ENCODE measurements around the gene LMNTD2. TPM values are rescaled to one million over a fixed set of nuclear protein-coding genes. Genes with fewer than 3 reads are reported as not detected.

Gene LMNTD2
- total RNA-seq, 1 experiment from 2014 or later, result 1.4 TPM

- H3K9me2 ChIP-seq (replicated peaks; ENCODE audit: low read length), result no peaks in the 10 kb centered on the region
- no peaks in the 10 kb centered on the region for H3K27me3 ChIP-seq (ENCODE audit: low read length)
- no peak for ATAC-seq
- TF ChIP-seq CTCF (conservative IDR thresholded peaks at IDR 0.05; ENCODE audit: low read depth, low read length) (no peak), EZH2phosphoT487 (IDR thresholded peaks at IDR 0.05; ENCODE audit: borderline replicate concordance, low read length) (no peak), EZH2 (IDR thresholded peaks at IDR 0.05; ENCODE audit: low read length, unreplicated experiment) (no peak)
- H2AFZ ChIP-seq (ENCODE audit: low read length), result no peak overlapping the region
- H3K36me3 ChIP-seq (ENCODE audit: low read depth, low read length), result peaks cover 42% of the 10 kb centered on the region
- BruUV-seq (replicated peaks), result no TSS peak
- H3F3A ChIP-seq (ENCODE audit: low read length, unreplicated experiment), result no peaks in the 10 kb centered on the region
- H3K27ac ChIP-seq (ENCODE audit: low read length), result no peak overlapping the region
- H3K9me3 ChIP-seq (ENCODE audit: low read length), result no peaks in the 10 kb centered on the region
- no peak for DNase-seq
- H3K4me3 ChIP-seq (ENCODE audit: low read length), result no peak overlapping the region
- no peak overlapping the region for H3K9ac ChIP-seq (ENCODE audit: low read length)
- no peaks in the 10 kb centered on the region for H3K4me1 ChIP-seq (ENCODE audit: insufficient read depth, low read length)
- POLR2A ChIA-PET (ENCODE audit: unreplicated experiment), result no interaction called here
- intact Hi-C loops (cut with micrococcal nuclease), result no loop called here
- H3K4me2 ChIP-seq (ENCODE audit: low read length), result no peak overlapping the region
- peaks cover 39% of the 10 kb centered on the region for H3K79me2 ChIP-seq (ENCODE audit: low read length)
- peaks cover 12% of the 10 kb centered on the region for H4K20me1 ChIP-seq (ENCODE audit: low read length)
- CTCF ChIA-PET, result no interaction called here
Observed at GRCh38 chr11:586376-587316, 26.1 kb upstream of the LMNTD2 start.

GRCh38 chr11:584287-584686 is 23.7 kb upstream of the LMNTD2 start:
- Histone ChIP-seq H3K79me2 (ENCODE audit: low read length) (peaks cover 56% of the 10 kb centered on the region), H3K4me3 (ENCODE audit: low read length) (no peak overlapping the region), H3F3A (ENCODE audit: low read length, unreplicated experiment) (no peaks in the 10 kb centered on the region), H3K4me1 (ENCODE audit: insufficient read depth, low read length) (0 out of 2 replicates have a peak, but pooled peaks cover 1% of the 10 kb centered on the region), H3K9ac (ENCODE audit: low read length) (no peak overlapping the region), H2AFZ (ENCODE audit: low read length) (no peak overlapping the region), H3K9me3 (ENCODE audit: low read length) (no peaks in the 10 kb centered on the region), H3K4me2 (ENCODE audit: low read length) (no peak overlapping the region), H3K36me3 (ENCODE audit: low read depth, low read length) (peaks cover 28% of the 10 kb centered on the region), H4K20me1 (ENCODE audit: low read length) (peaks cover 33% of the 10 kb centered on the region), H3K27ac (ENCODE audit: low read length) (no peak overlapping the region), H3K27me3 (ENCODE audit: low read length) (no peaks in the 10 kb centered on the region), H3K9me2 (replicated peaks; ENCODE audit: low read length) (no peaks in the 10 kb centered on the region)
- DNase-seq (no peak), ATAC-seq (no peak)
- intact Hi-C loops (cut with micrococcal nuclease), result no loop called here
- ChIA-PET POLR2A (ENCODE audit: unreplicated experiment) (no interaction called here), CTCF (no interaction called here)
- TF ChIP-seq EZH2phosphoT487 (IDR thresholded peaks at IDR 0.05; ENCODE audit: borderline replicate concordance, low read length) (no peak), CTCF (conservative IDR thresholded peaks at IDR 0.05; ENCODE audit: low read depth, low read length) (no peak), EZH2 (IDR thresholded peaks at IDR 0.05; ENCODE audit: low read length, unreplicated experiment) (no peak)
- no TSS peak for BruUV-seq (replicated peaks)

GRCh38 chr11:581752-582151 is 21.2 kb upstream of the LMNTD2 start:
- Histone ChIP-seq H3K27ac (ENCODE audit: low read length) (no peak overlapping the region), H3K79me2 (ENCODE audit: low read length) (peaks cover 69% of the 10 kb centered on the region), H3K9me3 (ENCODE audit: low read length) (no peaks in the 10 kb centered on the region), H3K27me3 (ENCODE audit: low read length) (no peaks in the 10 kb centered on the region), H3K9me2 (replicated peaks; ENCODE audit: low read length) (no peaks in the 10 kb centered on the region), H4K20me1 (ENCODE audit: low read length) (peaks cover 58% of the 10 kb centered on the region), H2AFZ (ENCODE audit: low read length) (no peak overlapping the region), H3K4me2 (ENCODE audit: low read length) (no peak overlapping the region), H3K9ac (ENCODE audit: low read length) (no peak overlapping the region), H3K36me3 (ENCODE audit: low read depth, low read length) (peaks cover 22% of the 10 kb centered on the region; the same call in 1 of the 2 replicates), H3K4me1 (ENCODE audit: insufficient read depth, low read length) (peaks cover 19% of the 10 kb centered on the region), H3K4me3 (ENCODE audit: low read length) (no peak overlapping the region), H3F3A (ENCODE audit: low read length, unreplicated experiment) (no peaks in the 10 kb centered on the region)
- TF ChIP-seq CTCF (conservative IDR thresholded peaks at IDR 0.05; ENCODE audit: low read depth, low read length), result no peak
- no peak for TF ChIP-seq EZH2 (IDR thresholded peaks at IDR 0.05; ENCODE audit: low read length, unreplicated experiment)
- no peak for TF ChIP-seq EZH2phosphoT487 (IDR thresholded peaks at IDR 0.05; ENCODE audit: borderline replicate concordance, low read length)
- intact Hi-C loops (cut with micrococcal nuclease), result no loop called here
- ATAC-seq (no peak), DNase-seq (no peak)
- BruUV-seq (replicated peaks), result no TSS peak
- POLR2A ChIA-PET (ENCODE audit: unreplicated experiment), result no interaction called here
- CTCF ChIA-PET, result no interaction called here
